Heart right ventricle (tissue), 16 donors: ENCODE measurements around the gene MBNL1. TPM values are rescaled to one million over a fixed set of nuclear protein-coding genes. Genes with fewer than 3 reads are reported as not detected.
A peak's percentile ranks its signal among the peaks of the same experiment; 100 is the strongest.

Experiments used
- ATAC-seq, 8 donors: fragments of 200-7000 bp; cut with Tn5 transposase; one replicate each; pipeline ENCODE4 v1.9.1; 2020; ENCODE audit warnings: mild to moderate bottlenecking in 8 of 8, moderate library complexity in 8 of 8, moderate number of reproducible peaks in 1 of 8
- DNase-seq, 2 donors: peaks; one replicate each; pipeline ENCODE4 v3.0.0-alpha.2; 2020
- H3K27ac ChIP-seq, 10 donors: fragments of 200-600 bp; sonication (generic) in 2 of 10; one replicate each; pipeline versions ENCODE4 v1.5.0 to v1.8.0; 2020 to 2022; ENCODE audit warnings: mild to moderate bottlenecking in 3 of 10
- H3K27me3 ChIP-seq, 7 donors: fragments of 200-600 bp; one replicate each; pipeline ENCODE4 v1.8.0; 2021 to 2022; ENCODE audit warnings: mild to moderate bottlenecking in 2 of 7
- H3K36me3 ChIP-seq, 9 donors: fragments of 200-600 bp; sonication (generic) in 1 of 9; one replicate each; pipeline versions ENCODE4 v1.5.0 to v1.8.0; 2020 to 2022; ENCODE audit warnings: mild to moderate bottlenecking in 2 of 9
- H3K4me1 ChIP-seq, 9 donors: fragments of 200-600 bp; sonication (generic) in 1 of 9; one replicate each; pipeline versions ENCODE4 v1.5.0 to v1.8.0; 2020 to 2022; ENCODE audit warnings: mild to moderate bottlenecking in 4 of 9
- H3K4me3 ChIP-seq, 10 donors: fragments of 200-600 bp; sonication (generic) in 2 of 10; one replicate each; pipeline versions ENCODE4 v1.5.0 to v1.8.0; 2020 to 2022; ENCODE audit warnings: mild to moderate bottlenecking in 7 of 10, moderate library complexity in 2 of 10
- H3K9me3 ChIP-seq, 11 donors: fragments of 200-600 bp in 10 of 11; sonication (generic) in 2 of 11; one replicate each; pipeline versions ENCODE4 v1.5.0 to v1.8.0; 2013 to 2022; ENCODE audit warnings: mild to moderate bottlenecking in 2 of 11, control low read depth in 1 of 11, moderate library complexity in 1 of 11
- CTCF ChIP-seq, 9 donors: fragments of 200-600 bp; sonication (generic) in 2 of 9; IDR thresholded peaks; one replicate each; pipeline versions ENCODE4 v1.5.0 to v1.8.0; 2021 to 2022; ENCODE audit warnings: antibody characterized with exemption in 9 of 9, mild to moderate bottlenecking in 5 of 9, moderate library complexity in 1 of 9
- WGBS, 2 donors: extraction: QIAGEN DNeasy Blood & Tissue Kit; methylation state at CpG; one replicate each; pipeline ENCODE4 v1.1.7; 2013; ENCODE audit warnings: inconsistent platforms in 1 of 2; 5-methylcytosine and 5-hydroxymethylcytosine counted together
- intact Hi-C, 10 donors: fragments of 100-400 bp; cut with DNase I; formaldehyde crosslinking; loops; one replicate each; pipeline versions ENCODE4 v1.11.1 to v1.14.2; 2022
- polyA plus RNA-seq, 2 donors: library from polyadenylated mRNA; stranded (reverse); fragments of 200-250 nt; gene quantifications; one replicate each; pipeline ENCODE4 v1.2.3, GENCODE V29; 2013
- total RNA-seq, 10 donors: library from RNA; stranded (reverse); fragmentation: NEBNext Ultra II Directional in 3 of 10; extraction: Animal tissue kit (Norgen Biotek cat#: 25700) in 3 of 10; gene quantifications; one replicate each; pipeline versions ENCODE4 v1.2.1 to v1.2.4, GENCODE V29; 2021 to 2023
- donor health status: Arrhythmogenic right ventricular cardiomyopathy.
- donor health status: ischemic (EF 13 %, LVEDD 7.1; RV severe dilation, severe dysfunction).
- donor health status: healthy with polysubstance abuse.
- donor health status: DM: no; HTN: yes; CAD: no.
- donor health status: DM: no; HTN: no; CAD: no.
- donor health status: ischemic (EF 25% LVEDD 6.9; RV normal size, moderate dysfunction).
- donor health status: ischemic (EF 25% LVEDD 5.7; RV mildly dilated, moderate dysfunction).
- donor health status: healthy.
- donor health status: DM: yes; HTN: yes; CAD: no.
- donor health status: Ischemic cardiomyopathy.
- donor health status: ischemic (EF 35%, LVEDD 5.7; RV mildly dilated, moderate dysfunction).
- donor health status: nonischemic (EF 11% LVEDD 7.7; RV severe dilation, severe dysfunction).
- donor health status: DM: yes; HTN: yes; CAD: no.
- donor health status: PGD.
- donor health status: ischemic (EF 29% LVEDD 5.4; RV normal size, mild dysfunction).
- donor health status: nonischemic (EF 23%, LVEDD 6.1; RV moderate dilation, normal function).

The MBNL1 gene
- total and polyA plus RNA-seq, 12 donors = 33.1 to 236 (median 189) TPM

GRCh38 chr3:152402695-152403451 is 134.1 kb downstream of the MBNL1 start:
- ATAC-seq = peak in 7 of 8 donors; percentile 34 to 51 (median 45)
- no peak overlapping the region for H3K4me3 ChIP-seq
- peak overlapping the region; percentile 57 to 85 (median 80) for H3K27ac ChIP-seq
- DNase-seq = no peak
- no peaks in the 10 kb centered on the region for H3K36me3 ChIP-seq
- H3K27me3 ChIP-seq = no peaks in the 10 kb centered on the region
- intact Hi-C loops = loop anchor here in 3 of 10 donors (10.0 kb wide), 1 partner anchor 128 kb away; no protein-coding TSS in a partner anchor
- TF ChIP-seq CTCF (IDR thresholded peaks at IDR 0.05) = no peak
- H3K4me1 ChIP-seq = peaks cover 0 to 93% (median 86%) of the 10 kb centered on the region in 9 donors
- H3K9me3 ChIP-seq = no peaks in the 10 kb centered on the region
- 29 to 45% methylated on average over 5 of the region's 5 CpGs for WGBS, 2 donors

- Histone ChIP-seq H3K27ac (peak overlapping the region; percentile 57 to 85 (median 80)), H3K27me3 (no peaks in the 10 kb centered on the region), H3K36me3 (no peaks in the 10 kb centered on the region), H3K4me1 (peaks cover 0 to 86% (median 82%) of the 10 kb centered on the region in 9 donors), H3K4me3 (no peak overlapping the region), H3K9me3 (no peaks in the 10 kb centered on the region)
- TF ChIP-seq CTCF (IDR thresholded peaks at IDR 0.05) = no peak
- intact Hi-C loops = loop anchor here in 3 of 10 donors (10.0 kb wide), 1 partner anchor 129 kb away; no protein-coding TSS in a partner anchor
- 41 to 45% methylated on average over 2 of the region's 2 CpGs for WGBS, 2 donors
- DNase-seq (peak; percentile 61 to 81), ATAC-seq (peak; percentile 78 to 93 (median 90))
Observed at GRCh38 chr3:152403632-152404066, 134.9 kb downstream of the MBNL1 start.

- Histone ChIP-seq H3K9me3 (no peaks in the 10 kb centered on the region), H3K4me1 (peaks cover 0 to 85% (median 80%) of the 10 kb centered on the region in 9 donors), H3K36me3 (no peaks in the 10 kb centered on the region), H3K4me3 (no peak overlapping the region), H3K27ac (peak overlapping the region in 9 of 10 donors; percentile 34 to 85 (median 78)), H3K27me3 (no peaks in the 10 kb centered on the region)
- no peak for TF ChIP-seq CTCF (IDR thresholded peaks at IDR 0.05)
- intact Hi-C loops = loop anchor here in 3 of 10 donors (5.0 to 10.0 kb wide), 2 partner anchors 83 to 130 kb away; no protein-coding TSS in a partner anchor
- DNase-seq (no peak), ATAC-seq (no peak)
- WGBS, 2 donors = 93 to 96% methylated on average over 1 of the region's 1 CpG
Observed at GRCh38 chr3:152404976-152405375, 136.2 kb downstream of the MBNL1 start.

- 66 to 73% methylated on average over 3 of the region's 3 CpGs for WGBS, 2 donors
- TF ChIP-seq CTCF (IDR thresholded peaks at IDR 0.05) = no peak
- intact Hi-C loops = loop anchor here in 3 of 10 donors (5.0 to 10.0 kb wide), 2 partner anchors 84 to 131 kb away; no protein-coding TSS in a partner anchor
Observed at GRCh38 chr3:152405915-152406802, 137.4 kb downstream of the MBNL1 start.

More at GRCh38 chr3:152405915-152406802, 137.4 kb downstream of the MBNL1 start:
- H3K27ac ChIP-seq = peak overlapping the region; percentile 36 to 85 (median 77)
- no peaks in the 10 kb centered on the region for H3K27me3 ChIP-seq
- H3K9me3 ChIP-seq = no peaks in the 10 kb centered on the region
- no peaks in the 10 kb centered on the region for H3K36me3 ChIP-seq
- DNase-seq (no peak), ATAC-seq (peak; percentile 24 to 74 (median 56))
- peaks cover 0 to 82% (median 69%) of the 10 kb centered on the region in 9 donors for H3K4me1 ChIP-seq
- peak overlapping the region in 3 of 10 donors; percentile 15 to 17 (median 15) for H3K4me3 ChIP-seq
